ENCODE results near the gene RFWD3. TPM values are rescaled to one million over a fixed set of nuclear protein-coding genes. Genes with fewer than 3 reads are reported as not detected.
A peak's percentile ranks its signal among the peaks of the same experiment; 100 is the strongest.
"Not testable (repeated sequence)": the region's sequence is repeated elsewhere in the genome, so short reads cannot be mapped to it uniquely, and the experiment has no call there.

RFWD3 gene
- total RNA-seq, 1 experiment from 2014 or later = 118 TPM

GRCh38 chr16:74654536-74655050, 12.1 kb downstream of the RFWD3 start:
- Histone ChIP-seq H3K4me1 (no peaks in the 10 kb centered on the region), H3K36me3 (ENCODE audit: control insufficient read depth, insufficient read depth, low read length) (peaks cover 8% of the 10 kb centered on the region; the same call in 1 of the 2 replicates), H3K27me3 (replicated peaks; ENCODE audit: control insufficient read depth, insufficient read depth, low read length) (no peaks in the 10 kb centered on the region), H3K4me3 (ENCODE audit: low read depth, low read length) (no peak overlapping the region), H3K9me3 (no peaks in the 10 kb centered on the region)
- CTCF ChIA-PET = no interaction called here
- intact Hi-C loops (cut with micrococcal nuclease; ENCODE audit: unreplicated experiment) = no loop called here
- H3K36me3 Mint-ChIP-seq (ENCODE audit: insufficient read depth, unreplicated experiment) = peaks cover 95% of the 10 kb centered on the region
- no peaks in the 10 kb centered on the region for H3K27me3 Mint-ChIP-seq (ENCODE audit: insufficient read depth, unreplicated experiment)
- H3K4me3 Mint-ChIP-seq (ENCODE audit: unreplicated experiment) = no peak overlapping the region
- peaks cover 7% of the 10 kb centered on the region for H3K4me1 Mint-ChIP-seq (ENCODE audit: low read depth, unreplicated experiment)
- no peak for DNase-seq
- TF ChIP-seq, protein P1, sequence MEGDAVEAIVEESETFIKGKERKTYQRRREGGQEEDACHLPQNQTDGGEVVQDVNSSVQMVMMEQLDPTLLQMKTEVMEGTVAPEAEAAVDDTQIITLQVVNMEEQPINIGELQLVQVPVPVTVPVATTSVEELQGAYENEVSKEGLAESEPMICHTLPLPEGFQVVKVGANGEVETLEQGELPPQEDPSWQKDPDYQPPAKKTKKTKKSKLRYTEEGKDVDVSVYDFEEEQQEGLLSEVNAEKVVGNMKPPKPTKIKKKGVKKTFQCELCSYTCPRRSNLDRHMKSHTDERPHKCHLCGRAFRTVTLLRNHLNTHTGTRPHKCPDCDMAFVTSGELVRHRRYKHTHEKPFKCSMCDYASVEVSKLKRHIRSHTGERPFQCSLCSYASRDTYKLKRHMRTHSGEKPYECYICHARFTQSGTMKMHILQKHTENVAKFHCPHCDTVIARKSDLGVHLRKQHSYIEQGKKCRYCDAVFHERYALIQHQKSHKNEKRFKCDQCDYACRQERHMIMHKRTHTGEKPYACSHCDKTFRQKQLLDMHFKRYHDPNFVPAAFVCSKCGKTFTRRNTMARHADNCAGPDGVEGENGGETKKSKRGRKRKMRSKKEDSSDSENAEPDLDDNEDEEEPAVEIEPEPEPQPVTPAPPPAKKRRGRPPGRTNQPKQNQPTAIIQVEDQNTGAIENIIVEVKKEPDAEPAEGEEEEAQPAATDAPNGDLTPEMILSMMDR (IDR thresholded peaks at IDR 0.05; ENCODE audit: insufficient read depth in 1 of 2, low read depth in 1 of 2, low read length in 1 of 2, severe bottlenecking in 1 of 2, unreplicated experiment in 1 of 2) = no peak
- peak overlapping the region; percentile 4 for H3K27ac Mint-ChIP-seq (ENCODE audit: unreplicated experiment)
- POLR2A ChIA-PET = interaction anchor here (0.8 kb wide), 1 partner anchor 12 kb away, joined by 5 read pairs; the partner anchor contains the start of gene RFWD3
- no TSS peak for BruUV-seq (replicated peaks)
- H3K9me3 Mint-ChIP-seq (ENCODE audit: unreplicated experiment) = no peaks in the 10 kb centered on the region

DNA sequence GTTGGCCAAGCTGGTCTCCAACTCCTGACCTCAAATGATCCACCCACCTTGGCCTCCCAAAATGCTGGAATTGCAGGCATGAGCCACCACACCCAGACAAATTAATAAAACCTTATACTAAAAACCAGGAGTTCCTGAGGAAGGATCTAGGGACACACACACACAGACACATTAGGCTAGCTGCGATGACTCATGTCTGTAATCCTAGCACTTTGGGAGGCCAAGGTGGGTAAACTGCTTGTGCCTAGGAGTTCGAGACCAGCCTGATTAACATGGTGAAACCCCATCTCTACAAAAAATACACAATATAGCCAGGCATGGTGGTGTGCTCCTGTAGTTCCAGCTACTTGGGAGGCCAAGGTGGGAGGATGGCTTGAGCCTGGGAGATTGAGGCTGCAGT, 13.8 kb downstream of the RFWD3 start:
- H3K9me3 ChIP-seq; intact Hi-C loops (cut with micrococcal nuclease; ENCODE audit: unreplicated experiment); H3K4me3 ChIP-seq (ENCODE audit: low read depth, low read length); DNase-seq; H3K9me3 Mint-ChIP-seq (ENCODE audit: unreplicated experiment); CTCF ChIA-PET; BruUV-seq (replicated peaks); H3K4me1 Mint-ChIP-seq (ENCODE audit: low read depth, unreplicated experiment); H3K27me3 ChIP-seq (replicated peaks; ENCODE audit: control insufficient read depth, insufficient read depth, low read length); H3K27me3 Mint-ChIP-seq (ENCODE audit: insufficient read depth, unreplicated experiment); H3K4me1 ChIP-seq; H3K4me3 Mint-ChIP-seq (ENCODE audit: unreplicated experiment): not testable (repeated sequence)
- Mint-ChIP-seq H3K36me3 (ENCODE audit: insufficient read depth, unreplicated experiment) (peaks cover 95% of the 10 kb centered on the region), H3K27ac (ENCODE audit: unreplicated experiment) (peak overlapping the region; percentile 46)
- POLR2A ChIA-PET = interaction anchor here (0.5 kb wide), 1 partner anchor 14 kb away, joined by 4 read pairs; the partner anchor contains the start of gene RFWD3
- H3K36me3 ChIP-seq (ENCODE audit: control insufficient read depth, insufficient read depth, low read length) = peaks cover 11% of the 10 kb centered on the region

DNA sequence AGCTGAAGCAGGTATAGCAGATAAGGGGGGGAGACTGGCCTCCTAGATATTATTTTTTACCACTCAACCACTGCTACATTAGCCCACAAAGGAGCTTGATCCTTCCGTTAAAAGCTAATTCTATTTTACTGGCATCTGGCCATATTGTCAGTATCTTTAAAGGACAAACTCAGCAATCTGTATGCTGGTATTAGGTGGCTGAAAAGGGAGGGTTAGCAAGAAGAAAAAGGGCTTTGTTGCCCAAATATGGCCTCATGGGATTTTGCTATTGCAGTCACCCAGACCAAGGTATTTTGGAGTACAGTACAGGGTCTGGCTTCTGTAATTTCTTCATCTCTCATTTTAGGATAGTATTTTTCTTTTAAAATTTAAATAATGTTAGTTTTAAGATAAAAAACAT, 14.4 kb downstream of the RFWD3 start:
- POLR2A ChIA-PET = no interaction called here
- Mint-ChIP-seq H3K4me3 (ENCODE audit: unreplicated experiment) (no peak overlapping the region), H3K4me1 (ENCODE audit: low read depth, unreplicated experiment) (peaks cover 7% of the 10 kb centered on the region), H3K9me3 (ENCODE audit: unreplicated experiment) (no peaks in the 10 kb centered on the region), H3K27me3 (ENCODE audit: insufficient read depth, unreplicated experiment) (no peaks in the 10 kb centered on the region), H3K27ac (ENCODE audit: unreplicated experiment) (peak overlapping the region; percentile 10), H3K36me3 (ENCODE audit: insufficient read depth, unreplicated experiment) (peaks cover 95% of the 10 kb centered on the region)
- Histone ChIP-seq H3K36me3 (ENCODE audit: control insufficient read depth, insufficient read depth, low read length) (peaks cover 11% of the 10 kb centered on the region), H3K27me3 (replicated peaks; ENCODE audit: control insufficient read depth, insufficient read depth, low read length) (no peaks in the 10 kb centered on the region), H3K4me1 (no peaks in the 10 kb centered on the region), H3K9me3 (no peaks in the 10 kb centered on the region), H3K4me3 (ENCODE audit: low read depth, low read length) (no peak overlapping the region)
- DNase-seq = no peak
- BruUV-seq (replicated peaks) = no TSS peak
- TF ChIP-seq, protein P1 (IDR thresholded peaks at IDR 0.05; ENCODE audit: insufficient read depth in 1 of 2, low read depth in 1 of 2, low read length in 1 of 2, severe bottlenecking in 1 of 2, unreplicated experiment in 1 of 2) = no peak
- CTCF ChIA-PET = interaction anchor here (0.5 to 0.7 kb wide), 2 partner anchors 9 to 211 kb away, joined by 3 to 5 read pairs; no protein-coding TSS in a partner anchor
- intact Hi-C loops (cut with micrococcal nuclease; ENCODE audit: unreplicated experiment) = no loop called here
